GM12878 (cell line): Measurements from ENCODE around the gene RERG. TPM values are rescaled to one million over a fixed set of nuclear protein-coding genes. Genes with fewer than 3 reads are reported as not detected.

ENCODE experiments used
- ATAC-seq: fragments of 200-7000 bp; cut with Tn5 transposase; 3 replicates; pipeline ENCODE4 v1.9.1; 2020; ENCODE audit warnings: mild to moderate bottlenecking, moderate library complexity
- BruUV-seq: library from RNA; stranded (reverse); fragments of 400-500 nt; replicated peaks from 2 replicates; lab custom pipeline; 2021; lab: Mats Ljungman, UMichigan
- CTCF ChIA-PET: fragments of 300-600 bp; sonication (Branson Sonifier 250); formaldehyde crosslinking; extraction: SDS; loops from one replicate; lab custom pipeline; 2021; ENCODE audit warnings: inconsistent platforms; lab: Yijun Ruan, JAX
- POLR2A ChIA-PET: fragments of 350-600 bp; formaldehyde crosslinking; extraction: SDS; loops from one replicate; lab custom pipeline; 2021; ENCODE audit warnings: inconsistent platforms; lab: Charles Lee
- RAD21 ChIA-PET: fragments of 300-600 bp; sonication (Branson Sonifier 250); formaldehyde crosslinking; loops from one replicate; lab custom pipeline; 2023; ENCODE audit warnings: antibody characterized with exemption; ENCODE audit not compliant: unreplicated experiment; lab: Charles Lee
- SMC1A ChIA-PET: fragments of 300-600 bp; sonication (Branson Sonifier 250); formaldehyde crosslinking; loops from one replicate; lab custom pipeline; 2023; ENCODE audit not compliant: unreplicated experiment, uncharacterized antibody; lab: Charles Lee
- DNase-seq: peaks from one replicate; pipeline ENCODE4 v3.0.0-alpha.2; 2011; ENCODE audit warnings: low read depth, low spot score
- FAIRE-seq: peaks from 3 replicates; lab custom pipeline; 2011; peaks lifted over from hg19 to GRCh38; lab: Jason Lieb, UNC
- H2AFZ ChIP-seq: 2 replicates; pipeline ENCODE4 v1.6.0; 2011; ENCODE audit warnings: low read depth, low read length, control low read depth; ENCODE audit not compliant: control insufficient read depth
- H3K27ac ChIP-seq: 2 replicates; pipeline ENCODE4 v1.5.1; 2011; ENCODE audit warnings: control low read depth; ENCODE audit not compliant: control insufficient read depth, insufficient read depth
- H3K27me3 ChIP-seq, 2 experiments: replicated peaks in 1 of 2; 2 replicates each; pipeline versions ENCODE4 v1.6.0 to v1.6.1; 2011; ENCODE audit warnings: low read length in 1 of 2; ENCODE audit not compliant: control insufficient read depth in 2 of 2, insufficient read depth in 2 of 2
- H3K36me3 ChIP-seq, 2 experiments: 2 replicates each; pipeline ENCODE4 v1.5.1; 2011; ENCODE audit warnings: low read length in 1 of 2; ENCODE audit not compliant: control insufficient read depth in 2 of 2, insufficient read depth in 2 of 2
- H3K4me1 ChIP-seq: 2 replicates; pipeline ENCODE4 v1.6.1; 2011; ENCODE audit warnings: mild to moderate bottlenecking, low read length, moderate library complexity, mixed read lengths; ENCODE audit not compliant: control insufficient read depth, insufficient read depth
- H3K4me2 ChIP-seq: 2 replicates; pipeline ENCODE4 v1.6.0; 2011; ENCODE audit warnings: control low read depth; ENCODE audit not compliant: control insufficient read depth, insufficient read depth
- H3K4me3 ChIP-seq: fragments of 200-600 bp; sonication (generic); 2 replicates; pipeline ENCODE4 v1.5.1; 2016
- H3K79me2 ChIP-seq: 2 replicates; pipeline ENCODE4 v1.6.0; 2011; ENCODE audit warnings: low read length; ENCODE audit not compliant: control insufficient read depth, insufficient read depth
- H3K9ac ChIP-seq: 2 replicates; pipeline ENCODE4 v1.8.0; 2011; ENCODE audit warnings: low read length, control low read depth, mixed read lengths; ENCODE audit not compliant: control insufficient read depth, insufficient read depth
- H3K9me3 ChIP-seq: replicated peaks from 3 replicates; pipeline ENCODE4 v1.5.1; 2011; ENCODE audit warnings: mild to moderate bottlenecking, low read length; ENCODE audit not compliant: control insufficient read depth, insufficient read depth
- H4K20me1 ChIP-seq: 2 replicates; pipeline ENCODE4 v1.6.0; 2011; ENCODE audit not compliant: control insufficient read depth, insufficient read depth
- PAX8 ChIP-seq: fragments of 450-650 bp; IDR thresholded peaks from 2 replicates; pipeline ENCODE4 v1.6.1; 2017; ENCODE audit warnings: mild to moderate bottlenecking, moderate library complexity
- ZBED1 ChIP-seq: IDR thresholded peaks from 2 replicates; pipeline ENCODE4 v1.6.1; 2016; ENCODE audit warnings: borderline replicate concordance
- WGBS: methylation state at CpG from one replicate; pipeline ENCODE4 v1.1.6; 2016; ENCODE audit warnings: low lambda C conversion rate; ENCODE audit not compliant: insufficient replicate concordance, insufficient coverage; ENCODE audit errors: missing lambda C conversion rate; 5-methylcytosine and 5-hydroxymethylcytosine counted together
- in situ Hi-C: fragments of 300-500 bp; cut with MboI; formaldehyde crosslinking; loops from 9 replicates; pipeline ENCODE4 v1.14.3; 2018; ENCODE audit warnings: mixed read lengths
- intact Hi-C: fragments of 100-400 bp; cut with micrococcal nuclease; formaldehyde crosslinking; loops from one replicate; pipeline ENCODE4 v1.14.2; 2022; ENCODE audit not compliant: unreplicated experiment
- polyA plus RNA-seq, 11 experiments: library from polyadenylated mRNA; depleted of rRNA in 4 of 11; unstranded in 6 of 11; stranded (reverse) in 5 of 11; fragments of >200 nt; fragmentation: Nextera tagmentation in 4 of 11; fragmentation: Illumina TruSeq in 1 of 11; extraction: Ambion mirVana in 4 of 11; extraction: Trizol in 1 of 11; gene quantifications; 1 replicate in 1 of 11; 2 replicates in 10 of 11; pipeline versions ENCODE4 v1.2.1 to v1.2.3, GENCODE V29; 2011 to 2016; ENCODE audit warnings: inconsistent platforms in 2 of 11, missing spikeins in 2 of 11, low read depth in 1 of 11
- total RNA-seq, 4 experiments: library from RNA; depleted of rRNA in 3 of 4; stranded (reverse); fragments of >200 nt in 3 of 4; fragmentation: Illumina TruSeq in 1 of 4; extraction: Trizol in 1 of 4; gene quantifications; 2 replicates each; pipeline versions ENCODE4 v1.2.1 to v1.2.3, GENCODE V29; 2013 to 2021
- TF ChIP-seq, protein P1 (sequence below): fragments of 450-650 bp; IDR thresholded peaks from 2 replicates; pipeline ENCODE4 v1.6.1; 2016; ENCODE audit warnings: mild to moderate bottlenecking

RERG gene
- total and polyA plus RNA-seq, 10 of the 15 experiments (the other 5 are each of a cell fraction or from before 2014, with no cell fraction given): 0.03 to 5.3 (median 0.05) TPM; not detected in 5

- no peak overlapping the region for H3K4me2 ChIP-seq
- no peaks in the 10 kb centered on the region for H3K79me2 ChIP-seq
- ChIA-PET POLR2A (no interaction called here), SMC1A (no interaction called here), RAD21 (no interaction called here), CTCF (no interaction called here)
- TF ChIP-seq, protein P1, sequence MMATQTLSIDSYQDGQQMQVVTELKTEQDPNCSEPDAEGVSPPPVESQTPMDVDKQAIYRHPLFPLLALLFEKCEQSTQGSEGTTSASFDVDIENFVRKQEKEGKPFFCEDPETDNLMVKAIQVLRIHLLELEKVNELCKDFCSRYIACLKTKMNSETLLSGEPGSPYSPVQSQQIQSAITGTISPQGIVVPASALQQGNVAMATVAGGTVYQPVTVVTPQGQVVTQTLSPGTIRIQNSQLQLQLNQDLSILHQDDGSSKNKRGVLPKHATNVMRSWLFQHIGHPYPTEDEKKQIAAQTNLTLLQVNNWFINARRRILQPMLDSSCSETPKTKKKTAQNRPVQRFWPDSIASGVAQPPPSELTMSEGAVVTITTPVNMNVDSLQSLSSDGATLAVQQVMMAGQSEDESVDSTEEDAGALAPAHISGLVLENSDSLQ: no peak
- H3K27ac ChIP-seq: no peak overlapping the region
- no peak overlapping the region for H3K9ac ChIP-seq
- ATAC-seq (no peak), FAIRE-seq (no peak), DNase-seq (no peak)
- no peak overlapping the region for H2AFZ ChIP-seq
- H3K4me1 ChIP-seq: no peaks in the 10 kb centered on the region
- WGBS: 70% methylated on average over 3 of the region's 3 CpGs
- no TSS peak for BruUV-seq
- in situ Hi-C loops (no loop called here), intact Hi-C loops (no loop called here)
- no peaks in the 10 kb centered on the region for H3K9me3 ChIP-seq
- H3K36me3 ChIP-seq: no peaks in the 10 kb centered on the region
- no peaks in the 10 kb centered on the region; a peak in 1 of 4 replicates for H3K27me3 ChIP-seq
- H4K20me1 ChIP-seq: no peaks in the 10 kb centered on the region
- H3K4me3 ChIP-seq: no peak overlapping the region
Measured at GRCh38 chr12:15146585-15146984, 74.6 kb downstream of the RERG start.

DNA sequence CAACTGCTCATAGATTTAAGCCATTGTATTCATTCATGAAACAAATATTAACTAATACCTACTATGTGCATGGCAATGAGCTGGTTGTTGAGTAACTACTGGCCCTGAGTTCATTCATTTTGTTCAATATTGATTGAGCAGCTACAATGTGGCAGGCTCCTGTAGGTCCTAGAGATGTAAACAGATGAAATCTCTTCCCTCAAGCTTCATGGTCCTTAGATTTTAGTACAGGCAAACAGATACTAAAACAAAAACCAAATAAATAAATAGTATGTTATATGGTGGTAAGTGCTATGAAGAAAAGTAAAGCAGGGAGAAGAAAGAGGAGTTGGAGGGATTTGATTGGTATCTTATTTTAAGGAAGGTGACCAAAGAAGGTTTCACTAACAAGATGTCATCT is 77.8 kb downstream of the RERG start:
- no TSS peak for BruUV-seq
- FAIRE-seq (no peak), ATAC-seq (no peak), DNase-seq (no peak)
- Histone ChIP-seq H3K36me3 (no peaks in the 10 kb centered on the region), H3K27ac (no peak overlapping the region), H3K4me2 (no peak overlapping the region), H3K79me2 (no peaks in the 10 kb centered on the region), H3K9me3 (no peaks in the 10 kb centered on the region), H3K27me3 (no peaks in the 10 kb centered on the region; a peak in 1 of 4 replicates), H3K9ac (no peak overlapping the region), H4K20me1 (no peaks in the 10 kb centered on the region), H3K4me3 (no peak overlapping the region), H2AFZ (no peak overlapping the region), H3K4me1 (no peaks in the 10 kb centered on the region)
- SMC1A ChIA-PET: no interaction called here
- intact Hi-C loops (no loop called here), in situ Hi-C loops (no loop called here)
- RAD21 ChIA-PET: no interaction called here
- CTCF ChIA-PET: no interaction called here
- no peak for TF ChIP-seq PAX8
- no peak for TF ChIP-seq ZBED1
- POLR2A ChIA-PET: no interaction called here
